ENCODE data around the gene TMEM151B. TPM values are rescaled to one million over a fixed set of nuclear protein-coding genes. Genes with fewer than 3 reads are reported as not detected.

Gene TMEM151B
- total RNA-seq, 1 experiment from 2014 or later, result 9.9 TPM

- Histone ChIP-seq H3K27ac (ENCODE audit: low read depth, low read length, poor library complexity, severe bottlenecking) (no peak overlapping the region), H3K4me1 (ENCODE audit: insufficient read depth, low read length, poor library complexity, severe bottlenecking) (peaks cover 6% of the 10 kb centered on the region), H3K4me3 (ENCODE audit: low read depth, low read length, poor library complexity, severe bottlenecking) (no peak overlapping the region), H3K36me3 (ENCODE audit: insufficient read depth, low read length, poor library complexity, severe bottlenecking) (no peaks in the 10 kb centered on the region), H3K27me3 (replicated peaks; ENCODE audit: insufficient read depth, low read depth, low read length, poor library complexity) (no peaks in the 10 kb centered on the region), H3K9me3 (ENCODE audit: low read depth, low read length, poor library complexity, severe bottlenecking) (no peaks in the 10 kb centered on the region)
- TF ChIP-seq EZH2 (IDR thresholded peaks at IDR 0.05; ENCODE audit: borderline replicate concordance, low read depth, low read length, poor library complexity, severe bottlenecking), result no peak
- no peak for TF ChIP-seq CTCF (conservative IDR thresholded peaks at IDR 0.05; ENCODE audit: low read depth, low read length)
- ChIA-PET CTCF (no interaction called here), POLR2A (ENCODE audit: low non-redundant PET) (no interaction called here)
- no TSS peak for BruUV-seq (replicated peaks)
- no peak for DNase-seq (ENCODE audit: low spot score)
- intact Hi-C loops (cut with micrococcal nuclease; ENCODE audit: unreplicated experiment), result no loop called here
Observed at GRCh38 chr6:44277763-44278162, 7.5 kb downstream of the TMEM151B start.

- DNase-seq (ENCODE audit: low spot score), result no peak
- intact Hi-C loops (cut with micrococcal nuclease; ENCODE audit: unreplicated experiment), result no loop called here
- no TSS peak for BruUV-seq (replicated peaks)
- Histone ChIP-seq H3K27me3 (replicated peaks; ENCODE audit: insufficient read depth, low read depth, low read length, poor library complexity) (no peaks in the 10 kb centered on the region), H3K9me3 (ENCODE audit: low read depth, low read length, poor library complexity, severe bottlenecking) (no peaks in the 10 kb centered on the region), H3K4me1 (ENCODE audit: insufficient read depth, low read length, poor library complexity, severe bottlenecking) (peaks cover 6% of the 10 kb centered on the region), H3K36me3 (ENCODE audit: insufficient read depth, low read length, poor library complexity, severe bottlenecking) (no peaks in the 10 kb centered on the region), H3K4me3 (ENCODE audit: low read depth, low read length, poor library complexity, severe bottlenecking) (no peak overlapping the region), H3K27ac (ENCODE audit: low read depth, low read length, poor library complexity, severe bottlenecking) (no peak overlapping the region)
- TF ChIP-seq EZH2 (IDR thresholded peaks at IDR 0.05; ENCODE audit: borderline replicate concordance, low read depth, low read length, poor library complexity, severe bottlenecking), result no peak
- TF ChIP-seq CTCF (conservative IDR thresholded peaks at IDR 0.05; ENCODE audit: low read depth, low read length), result no peak
- ChIA-PET POLR2A (ENCODE audit: low non-redundant PET) (no interaction called here), CTCF (interaction anchor here (0.7 kb wide), 1 partner anchor 65 kb away, joined by 3 read pairs; no protein-coding TSS in a partner anchor)
Observed at GRCh38 chr6:44278315-44278714, 8.1 kb downstream of the TMEM151B start.

- intact Hi-C loops (cut with micrococcal nuclease; ENCODE audit: unreplicated experiment), result no loop called here
- BruUV-seq (replicated peaks), result TSS peak; percentile 27
- Histone ChIP-seq H3K27me3 (replicated peaks; ENCODE audit: insufficient read depth, low read depth, low read length, poor library complexity) (peaks cover 4% of the 10 kb centered on the region), H3K27ac (ENCODE audit: low read depth, low read length, poor library complexity, severe bottlenecking) (no peak overlapping the region), H3K9me3 (ENCODE audit: low read depth, low read length, poor library complexity, severe bottlenecking) (no peaks in the 10 kb centered on the region), H3K4me3 (ENCODE audit: low read depth, low read length, poor library complexity, severe bottlenecking) (no peak overlapping the region), H3K36me3 (ENCODE audit: insufficient read depth, low read length, poor library complexity, severe bottlenecking) (no peaks in the 10 kb centered on the region), H3K4me1 (ENCODE audit: insufficient read depth, low read length, poor library complexity, severe bottlenecking) (peaks cover 6% of the 10 kb centered on the region)
- ChIA-PET CTCF (interaction anchor here (0.5 to 0.7 kb wide), 3 partner anchors 11 to 64 kb away, joined by 3 to 9 read pairs (median 3); no protein-coding TSS in a partner anchor), POLR2A (ENCODE audit: low non-redundant PET) (interaction anchor here (0.6 kb wide), 1 partner anchor 135 kb away, joined by 4 read pairs; no protein-coding TSS in a partner anchor)
- DNase-seq (ENCODE audit: low spot score), result peak; percentile 77
- TF ChIP-seq CTCF (conservative IDR thresholded peaks at IDR 0.05; ENCODE audit: low read depth, low read length) (no peak), EZH2 (IDR thresholded peaks at IDR 0.05; ENCODE audit: borderline replicate concordance, low read depth, low read length, poor library complexity, severe bottlenecking) (no peak)
Observed at GRCh38 chr6:44278774-44279697, 8.8 kb downstream of the TMEM151B start.
